HG03571 (cell line): ENCODE measurements around the gene RPS6KA2.

ENCODE experiments used
- ATAC-seq: cut with Tn5 transposase; IDR thresholded peaks from one replicate; pipeline ENCODE4 v1.9.1; 2021; ENCODE audit not compliant: unreplicated experiment

The RPS6KA2 gene

DNA sequence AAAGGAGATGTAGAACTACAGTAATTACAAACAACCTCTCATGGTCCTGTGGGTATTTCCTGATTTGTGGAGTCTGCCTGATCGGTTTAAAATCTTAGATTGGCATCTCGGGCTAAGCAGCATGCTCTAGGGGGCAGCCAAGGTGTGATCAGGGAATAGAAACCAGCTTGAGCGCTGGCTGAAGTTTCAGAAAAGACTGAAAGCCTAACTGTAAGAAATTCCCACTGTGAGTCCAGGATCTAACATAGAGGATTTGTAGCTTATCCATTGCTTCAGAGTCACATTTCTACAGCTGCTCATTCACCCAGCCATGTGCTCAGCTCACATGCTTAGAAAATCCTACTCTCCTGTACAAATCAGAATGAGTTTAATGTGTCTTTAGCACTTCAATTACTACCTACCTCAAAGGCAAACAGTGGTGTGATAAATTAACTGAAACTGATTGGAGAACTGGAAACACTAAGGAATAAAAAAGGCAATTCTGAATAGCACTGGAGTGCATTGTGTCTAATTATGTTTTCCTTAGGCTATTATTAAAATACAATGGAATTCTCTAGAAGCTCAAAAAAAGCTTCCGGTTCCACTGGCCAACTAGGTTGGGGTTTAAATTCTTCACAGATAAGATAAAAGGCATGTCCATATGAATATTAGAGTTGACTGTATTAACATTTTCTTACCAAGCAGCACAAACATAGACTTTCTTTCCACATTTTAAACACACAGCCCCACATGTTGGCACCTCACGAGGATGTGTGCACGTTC is 170.5 kb downstream of the RPS6KA2 start:
- ATAC-seq = no peak

- ATAC-seq = no peak
These were observed 172.1 kb downstream of the RPS6KA2 start for GRCh38 chr6:166454692-166455515.

DNA sequence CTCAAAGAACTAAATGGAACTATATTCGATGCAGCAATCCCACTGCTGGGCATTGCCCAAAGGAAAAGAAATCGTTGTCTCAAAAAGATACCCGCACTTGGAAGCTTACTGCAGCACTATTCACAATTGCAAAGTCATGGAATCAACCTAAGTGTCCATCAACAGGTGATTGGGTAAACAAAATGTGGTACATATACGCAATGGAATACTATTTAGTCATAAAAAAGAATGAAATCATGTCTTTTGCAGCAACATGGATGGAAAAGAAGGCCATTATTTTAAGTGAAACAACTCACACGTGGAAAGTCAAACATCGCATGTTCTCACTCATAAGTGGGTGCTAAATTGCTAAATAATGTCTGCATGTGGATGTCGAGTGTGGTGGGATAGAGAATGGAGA is 173.4 kb downstream of the RPS6KA2 start:
- no peak for ATAC-seq

DNA sequence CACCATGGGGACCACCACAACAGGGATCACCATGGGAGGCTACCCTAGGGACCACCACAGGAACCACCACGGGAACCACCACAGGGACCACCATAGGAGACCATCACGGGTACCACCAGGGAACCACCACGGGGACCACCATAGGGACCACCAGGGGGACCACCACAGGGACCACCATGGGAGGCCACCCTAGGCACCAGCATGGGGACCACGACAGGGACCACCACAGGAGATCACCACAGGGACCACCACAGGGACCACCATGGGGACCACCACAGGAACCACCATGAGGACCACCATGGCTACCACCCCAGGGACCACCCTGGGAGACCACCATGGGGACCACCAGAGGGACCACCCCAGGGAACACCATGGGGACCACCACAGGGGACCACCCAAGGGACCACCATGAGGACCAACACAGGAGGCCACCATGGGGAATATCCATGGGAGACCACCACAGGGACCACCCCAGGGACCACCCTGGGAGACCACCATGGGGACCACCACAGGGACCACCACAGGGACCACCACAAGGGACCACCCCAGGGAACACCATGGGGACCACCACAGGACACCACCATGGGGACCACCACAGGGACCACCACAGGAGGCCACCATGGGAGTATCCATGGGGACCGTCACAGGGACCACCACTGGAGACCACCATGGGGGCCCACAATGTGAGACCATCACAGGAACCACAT is 176.7 kb downstream of the RPS6KA2 start:
- no peak for ATAC-seq

- ATAC-seq = no peak
These were observed 177.4 kb downstream of the RPS6KA2 start for GRCh38 chr6:166449641-166450040.

- no peak for ATAC-seq
These were observed 178.0 kb downstream of the RPS6KA2 start for GRCh38 chr6:166449036-166449435.

DNA sequence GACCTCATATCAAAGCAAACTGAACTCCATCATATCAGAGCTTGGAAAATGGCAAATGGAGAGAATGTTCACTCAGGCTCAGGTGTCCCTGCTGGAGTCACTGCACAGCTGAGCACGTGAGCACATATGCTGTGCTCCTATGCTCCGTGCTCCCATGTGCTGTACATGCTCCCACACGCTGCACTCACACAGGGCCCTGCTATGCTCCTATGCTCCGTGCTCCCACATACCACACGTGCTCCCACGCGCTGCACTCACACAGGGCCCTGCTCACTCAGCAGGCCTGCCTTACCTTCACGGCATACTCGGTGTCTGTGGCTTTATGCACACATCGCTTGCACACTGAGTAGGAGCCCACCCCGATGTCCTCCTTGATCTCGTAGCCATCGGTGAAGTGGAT is 178.6 kb downstream of the RPS6KA2 start:
- no peak for ATAC-seq

- ATAC-seq = no peak
These were observed 180.4 kb downstream of the RPS6KA2 start for GRCh38 chr6:166446567-166447065.

GRCh38 chr6:166446146-166446545 is 180.9 kb downstream of the RPS6KA2 start:
- no peak for ATAC-seq

GRCh38 chr6:166444446-166444845 is 182.6 kb downstream of the RPS6KA2 start:
- no peak for ATAC-seq

DNA sequence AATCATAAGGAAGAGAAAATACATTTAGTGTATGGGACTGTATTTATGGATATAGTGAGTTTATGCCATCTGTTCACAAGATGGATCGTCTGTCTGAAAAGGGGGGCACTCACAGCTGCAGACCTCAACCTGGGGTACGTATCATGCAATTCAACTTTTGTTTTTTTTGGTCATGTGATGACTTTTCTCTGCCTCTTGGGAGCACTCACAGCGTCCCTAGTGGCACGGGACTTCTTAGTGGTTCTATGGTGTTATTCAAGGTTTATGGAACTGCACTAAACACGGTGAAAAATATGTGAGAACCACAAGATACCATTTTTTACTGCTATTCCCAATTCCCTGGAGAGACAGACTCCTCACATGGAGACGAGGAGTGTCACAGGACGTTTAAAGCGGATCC is 183.9 kb downstream of the RPS6KA2 start:
- no peak for ATAC-seq

DNA sequence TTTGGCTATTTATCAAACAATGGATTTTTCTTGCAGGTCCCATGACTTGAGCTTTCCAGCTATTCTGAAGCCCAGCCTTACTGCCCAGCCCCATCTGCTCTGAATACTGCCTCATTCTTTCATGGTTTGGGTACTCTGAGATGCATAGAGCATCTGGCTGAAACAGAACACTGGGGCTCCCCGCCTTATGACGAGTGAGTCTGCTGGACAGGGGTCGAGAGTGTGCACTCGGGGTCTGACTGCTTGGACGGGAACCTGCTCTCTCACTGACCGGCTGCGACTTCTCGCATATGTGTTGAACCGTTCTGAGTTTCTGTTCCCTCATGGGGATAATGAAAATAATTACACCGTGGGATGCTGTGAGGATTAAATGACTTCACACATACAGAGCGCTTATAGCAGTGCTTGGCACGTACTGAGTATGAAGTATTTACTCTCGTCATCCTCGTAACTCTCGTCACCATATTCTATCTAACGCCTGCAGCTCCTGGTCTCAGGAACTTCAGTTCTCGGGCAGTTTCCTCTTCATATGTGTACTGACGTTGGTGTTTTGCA is 184.8 kb downstream of the RPS6KA2 start:
- ATAC-seq = no peak

DNA sequence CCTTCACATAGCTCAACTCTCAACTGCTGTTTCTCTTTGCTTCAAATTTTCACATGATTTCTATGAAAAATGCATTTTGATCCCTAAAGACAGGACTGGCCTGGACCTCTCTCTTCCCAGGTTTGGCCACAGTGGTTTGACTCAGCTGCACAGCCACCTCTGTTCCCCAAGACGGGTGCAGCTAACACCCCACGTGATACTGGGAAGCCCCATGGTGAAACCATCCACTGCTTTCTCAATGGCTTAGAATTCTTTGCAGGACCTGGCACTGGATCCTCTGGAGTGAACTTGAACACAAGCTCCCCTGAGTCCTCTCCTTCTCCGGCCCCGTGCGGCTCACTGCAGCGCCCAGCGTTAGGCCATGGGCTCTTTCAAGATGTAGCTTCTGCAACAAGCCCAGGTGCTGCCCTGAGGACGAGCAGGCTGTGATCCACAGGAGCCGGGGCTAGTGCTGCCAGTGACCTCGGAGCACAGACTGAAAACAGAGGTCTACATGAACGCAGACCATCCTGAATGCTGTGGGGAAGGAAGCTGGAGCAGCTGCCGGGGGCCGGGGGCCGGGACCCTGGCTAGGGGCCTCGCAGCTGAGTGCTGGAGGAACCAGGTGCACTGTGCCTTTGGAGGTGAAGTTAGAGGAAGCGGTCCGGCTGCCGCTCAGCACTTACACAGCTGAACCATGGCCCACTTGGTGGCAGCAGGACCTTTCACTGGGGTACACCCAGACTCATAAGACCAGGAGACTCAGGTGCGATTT is 185.5 kb downstream of the RPS6KA2 start:
- ATAC-seq = no peak

DNA sequence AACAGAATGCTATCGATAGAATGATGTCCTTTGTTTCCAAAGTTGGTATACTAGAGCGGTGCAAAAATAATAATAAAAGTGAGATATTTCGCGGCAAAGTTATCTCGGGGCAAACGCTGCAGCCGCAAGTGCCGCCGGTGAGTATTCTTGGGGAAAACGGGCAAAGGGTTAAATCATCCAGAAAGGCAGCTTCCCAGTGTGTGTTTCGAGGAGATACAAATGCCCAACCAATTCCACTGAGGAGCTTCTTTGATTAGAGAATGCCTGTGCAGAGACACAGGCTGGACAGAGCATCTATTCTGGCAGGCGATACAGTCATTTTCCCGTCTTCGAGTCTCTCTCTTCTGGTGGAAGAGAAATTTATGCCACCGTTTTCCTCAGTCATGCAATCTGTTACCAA is 186.3 kb downstream of the RPS6KA2 start:
- no peak for ATAC-seq

GRCh38 chr6:166440106-166440505 is 186.9 kb downstream of the RPS6KA2 start:
- ATAC-seq = no peak

DNA sequence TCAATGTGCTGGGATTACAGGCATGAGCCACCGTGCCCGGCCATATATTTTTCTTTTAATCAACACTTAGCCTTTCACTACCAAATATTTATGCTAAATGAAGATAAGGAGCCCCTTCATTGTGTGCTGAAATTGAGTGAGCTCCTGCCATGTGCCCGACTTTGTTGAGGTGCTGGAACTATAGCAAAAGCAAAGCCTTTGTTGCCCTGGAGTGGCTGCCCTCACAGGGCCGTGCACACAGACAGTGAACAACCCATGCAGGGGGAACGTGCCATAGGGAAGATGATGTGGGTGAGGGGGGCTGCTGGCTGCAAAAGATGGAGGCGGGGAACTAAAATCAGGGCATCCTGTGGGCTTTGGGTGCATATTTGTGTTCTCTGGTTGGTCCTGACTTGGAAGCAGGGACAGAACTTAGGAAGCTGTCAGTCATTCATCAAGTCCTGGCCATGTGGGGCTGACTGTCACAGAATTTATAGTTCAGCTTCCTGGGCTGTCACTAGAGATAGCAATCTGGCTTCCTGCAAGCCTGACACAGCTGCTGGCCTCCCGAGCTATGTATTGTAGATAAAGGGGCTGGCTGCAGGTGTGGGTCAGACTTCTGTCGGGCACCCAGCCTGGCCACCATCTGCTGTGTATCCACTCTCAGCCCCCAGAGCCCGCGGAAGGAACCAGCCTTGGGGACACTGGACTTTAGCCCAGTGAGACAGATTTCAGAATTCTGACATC is 187.5 kb downstream of the RPS6KA2 start:
- no peak for ATAC-seq

- no peak for ATAC-seq
These were observed 188.7 kb downstream of the RPS6KA2 start for GRCh38 chr6:166438211-166438861.

- ATAC-seq = no peak
These were observed 189.4 kb downstream of the RPS6KA2 start for GRCh38 chr6:166437661-166438060.
